Endodermal cell (in vitro differentiated cells): Measurements from ENCODE around the gene EIF3F. TPM values are rescaled to one million over a fixed set of nuclear protein-coding genes. Genes with fewer than 3 reads are reported as not detected.
A peak's percentile ranks its signal among the peaks of the same experiment; 100 is the strongest.

Experiments used
- DNase-seq: peaks from one replicate; pipeline ENCODE4 v3.0.0-alpha.2; 2017
- H3K27ac ChIP-seq: 2 replicates; pipeline ENCODE4 v1.5.1; 2013; ENCODE audit warnings: mild to moderate bottlenecking, low read depth, low read length, moderate library complexity
- H3K27me3 ChIP-seq: 2 replicates; pipeline ENCODE4 v1.6.1; 2013; ENCODE audit warnings: mild to moderate bottlenecking, low read length, moderate library complexity; ENCODE audit not compliant: insufficient read depth, control insufficient read depth, poor library complexity, severe bottlenecking
- H3K36me3 ChIP-seq: 2 replicates; pipeline ENCODE4 v1.7.0; 2013; ENCODE audit warnings: mild to moderate bottlenecking, low read length, moderate library complexity; ENCODE audit not compliant: control insufficient read depth, insufficient read depth
- H3K4me1 ChIP-seq: one replicate; pipeline ENCODE4 v1.7.0; 2013; ENCODE audit warnings: low read length; ENCODE audit not compliant: control insufficient read depth, insufficient read depth
- H3K4me3 ChIP-seq: 2 replicates; pipeline ENCODE4 v1.5.1; 2013; ENCODE audit warnings: mild to moderate bottlenecking, low read length, moderate library complexity
- H3K9ac ChIP-seq: 2 replicates; pipeline ENCODE4 v1.6.1; 2013; ENCODE audit warnings: mild to moderate bottlenecking, low read length, moderate library complexity; ENCODE audit not compliant: poor library complexity, severe bottlenecking; ENCODE audit errors: extremely low read depth
- H3K9me3 ChIP-seq: 2 replicates; pipeline ENCODE4 v1.6.1; 2013; ENCODE audit warnings: mild to moderate bottlenecking, low read length, moderate library complexity; ENCODE audit not compliant: control insufficient read depth
- H3K27ac Mint-ChIP-seq: 2 replicates; pipeline ENCODE4 v1.8.0; 2020; ENCODE audit warnings: mixed read lengths
- H3K27me3 Mint-ChIP-seq: 2 replicates; pipeline ENCODE4 v1.8.0; 2021; ENCODE audit warnings: mild to moderate bottlenecking, mixed read lengths; ENCODE audit not compliant: insufficient read depth
- H3K36me3 Mint-ChIP-seq: 2 replicates; pipeline ENCODE4 v1.8.0; 2020; ENCODE audit warnings: low read depth, mixed read lengths
- H3K4me1 Mint-ChIP-seq: 2 replicates; pipeline ENCODE4 v1.8.0; 2020; ENCODE audit warnings: mixed read lengths
- H3K4me3 Mint-ChIP-seq: 2 replicates; pipeline ENCODE4 v1.8.0; 2020; ENCODE audit warnings: mild to moderate bottlenecking, moderate library complexity, mixed read lengths
- H3K9me3 Mint-ChIP-seq: 2 replicates; pipeline ENCODE4 v1.8.0; 2020; ENCODE audit warnings: mild to moderate bottlenecking, mixed read lengths
- CTCF ChIP-seq: fragments of 200-600 bp; sonication (generic); conservative IDR thresholded peaks from 2 replicates; pipeline ENCODE4 v1.5.0; 2021; ENCODE audit warnings: antibody characterized with exemption, mild to moderate bottlenecking
- WGBS, 2 experiments: methylation state at CpG; one replicate each; pipeline versions ENCODE4 v1.1.5 to v1.1.7; 2013; ENCODE audit warnings: missing lambda C conversion rate in 2 of 2, mixed read lengths in 1 of 2; ENCODE audit not compliant: insufficient coverage in 1 of 2, insufficient read length in 1 of 2; 5-methylcytosine and 5-hydroxymethylcytosine counted together
- total RNA-seq, 2 donors: library from RNA; stranded (reverse); fragmentation: NEBNext Ultra II Directional in 1 of 2; extraction: Animal tissue kit (Norgen Biotek cat#: 25700) in 1 of 2; gene quantifications; 2 replicates in 1 of 2; 3 replicates in 1 of 2; pipeline ENCODE4 v1.2.1, GENCODE V29; 2021

EIF3F gene
- total RNA-seq, 2 donors from 2014 or later: 349 to 354 TPM

DNA sequence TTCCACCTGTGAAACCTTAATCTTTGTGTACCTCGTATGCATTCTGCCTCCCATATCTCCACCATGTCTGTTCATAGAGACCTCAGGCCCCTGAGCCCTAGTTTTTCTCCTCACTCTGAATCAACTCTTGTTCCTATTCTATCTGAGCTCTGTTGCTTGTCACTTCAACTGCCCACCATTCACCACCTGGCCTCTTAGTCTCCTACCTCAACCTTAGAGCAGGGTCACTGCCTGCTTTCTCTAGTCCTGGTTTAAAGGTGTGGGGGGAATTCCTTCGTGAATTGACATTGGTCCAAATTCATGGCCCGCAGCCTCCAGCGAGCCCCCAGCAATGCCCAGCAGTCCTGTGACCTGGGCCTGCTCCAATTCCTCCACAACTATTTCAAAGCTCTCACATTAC, 54.4 kb downstream of the EIF3F start:
- 85 to 100% methylated on average over 2 to 4 of the region's 4 CpGs for WGBS, 2 experiments
- no peak for DNase-seq
- H3K27me3 Mint-ChIP-seq: peaks cover 21% of the 10 kb centered on the region
- no peaks in the 10 kb centered on the region for H3K36me3 Mint-ChIP-seq
- no peaks in the 10 kb centered on the region for H3K36me3 ChIP-seq
- TF ChIP-seq CTCF: no peak
- H3K27ac ChIP-seq: no peak overlapping the region
- no peaks in the 10 kb centered on the region for H3K4me1 ChIP-seq
- H3K9me3 ChIP-seq: no peaks in the 10 kb centered on the region
- no peak overlapping the region for H3K9ac ChIP-seq
- peaks cover 2% of the 10 kb centered on the region for H3K4me1 Mint-ChIP-seq
- peaks cover 12% of the 10 kb centered on the region for H3K27me3 ChIP-seq
- H3K9me3 Mint-ChIP-seq: peaks cover 3% of the 10 kb centered on the region
- no peak overlapping the region for H3K4me3 Mint-ChIP-seq
- H3K4me3 ChIP-seq: no peak overlapping the region
- H3K27ac Mint-ChIP-seq: no peak overlapping the region

DNA sequence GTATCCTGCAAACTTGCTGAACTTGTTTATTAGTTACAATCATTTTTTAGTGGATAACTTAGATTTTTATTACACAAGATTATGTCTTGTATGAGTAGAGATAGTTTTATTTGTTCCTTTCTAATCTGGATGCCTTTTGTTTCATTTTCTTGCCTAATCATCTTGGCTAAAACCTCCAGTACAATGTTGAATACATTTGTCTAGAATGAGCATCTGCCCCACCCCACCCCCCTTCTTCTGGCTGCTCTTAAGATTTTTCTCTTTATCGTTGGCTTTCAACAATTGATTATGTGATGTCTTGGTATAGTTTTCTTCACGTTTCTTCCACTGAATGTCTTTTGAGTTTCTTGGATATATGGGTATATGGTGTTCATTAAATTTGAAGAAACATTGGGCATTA, 56.6 kb downstream of the EIF3F start:
- Mint-ChIP-seq H3K27ac (no peak overlapping the region), H3K36me3 (no peaks in the 10 kb centered on the region), H3K27me3 (peaks cover 10% of the 10 kb centered on the region), H3K9me3 (peaks cover 3% of the 10 kb centered on the region), H3K4me3 (no peak overlapping the region), H3K4me1 (peaks cover 2% of the 10 kb centered on the region)
- no peak overlapping the region for H3K4me3 ChIP-seq
- DNase-seq: no peak
- peaks cover 12% of the 10 kb centered on the region for H3K27me3 ChIP-seq
- no peak overlapping the region for H3K27ac ChIP-seq
- H3K36me3 ChIP-seq: no peaks in the 10 kb centered on the region
- no peaks in the 10 kb centered on the region for H3K9me3 ChIP-seq
- no peak for TF ChIP-seq CTCF
- no peak overlapping the region for H3K9ac ChIP-seq
- H3K4me1 ChIP-seq: no peaks in the 10 kb centered on the region
- WGBS, 2 experiments: 90% methylated on average over 2 of the region's 2 CpGs; no CpG with 5 or more reads in 1 of the 2 experiments

DNA sequence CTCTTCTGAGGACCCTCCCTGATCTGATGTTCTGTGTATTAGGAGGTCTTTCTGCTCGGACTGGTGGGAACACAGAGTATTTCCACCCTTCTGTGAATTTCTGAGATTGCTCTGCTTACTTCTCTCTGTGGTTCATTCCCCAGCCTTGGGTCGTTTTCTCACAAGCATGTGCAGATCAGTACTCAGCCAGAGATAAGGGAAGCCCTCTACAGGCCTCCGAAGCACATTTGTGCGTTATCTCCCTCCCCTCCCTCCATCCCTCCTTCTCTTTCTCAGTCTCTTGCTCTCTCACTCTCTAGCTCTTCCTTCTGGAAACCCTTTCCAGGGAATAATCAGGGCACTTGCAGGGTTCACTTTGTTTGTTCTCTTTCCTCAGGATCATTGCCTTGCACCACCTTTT, 58.7 kb downstream of the EIF3F start:
- H3K36me3 Mint-ChIP-seq: no peaks in the 10 kb centered on the region
- no peaks in the 10 kb centered on the region for H3K9me3 ChIP-seq
- H3K4me3 Mint-ChIP-seq: no peak overlapping the region
- peaks cover 12% of the 10 kb centered on the region for H3K27me3 ChIP-seq
- DNase-seq: no peak
- peaks cover 12% of the 10 kb centered on the region for H3K27me3 Mint-ChIP-seq
- H3K27ac ChIP-seq: no peak overlapping the region
- H3K27ac Mint-ChIP-seq: no peak overlapping the region
- WGBS, 2 experiments: 75 to 78% methylated on average over 3 to 4 of the region's 4 CpGs
- H3K4me1 Mint-ChIP-seq: peaks cover 2% of the 10 kb centered on the region
- no peak overlapping the region for H3K9ac ChIP-seq
- H3K36me3 ChIP-seq: no peaks in the 10 kb centered on the region
- H3K9me3 Mint-ChIP-seq: peaks cover 3% of the 10 kb centered on the region
- TF ChIP-seq CTCF: peak; percentile 37
- H3K4me3 ChIP-seq: no peak overlapping the region
- no peaks in the 10 kb centered on the region for H3K4me1 ChIP-seq
